Neuronal stem cell (in vitro differentiated cells): ENCODE measurements around the gene ACYP2.

Experiments
- DNase-seq: peaks from one replicate; pipeline ENCODE4 v3.0.0-alpha.2; 2013; ENCODE audit warnings: low spot score
- H2AFZ ChIP-seq: one replicate; pipeline ENCODE4 v1.6.1; 2013; ENCODE audit warnings: mild to moderate bottlenecking, low read length, inconsistent platforms
- H2AK5ac ChIP-seq: 2 replicates; pipeline ENCODE4 v1.6.1; 2013; ENCODE audit warnings: low read depth, mild to moderate bottlenecking, inconsistent platforms, low read length, moderate library complexity, mixed read lengths
- H2BK120ac ChIP-seq: 2 replicates; pipeline ENCODE4 v1.6.1; 2013; ENCODE audit warnings: low read depth, mild to moderate bottlenecking, inconsistent platforms, low read length, moderate library complexity, mixed read lengths
- H2BK12ac ChIP-seq: one replicate; pipeline ENCODE4 v1.6.1; 2013; ENCODE audit warnings: low read length, inconsistent platforms
- H2BK15ac ChIP-seq: 2 replicates; pipeline ENCODE4 v1.6.1; 2013; ENCODE audit warnings: mild to moderate bottlenecking, low read length, inconsistent platforms, mixed read lengths
- H2BK5ac ChIP-seq: one replicate; pipeline ENCODE4 v1.6.1; 2013; ENCODE audit warnings: inconsistent platforms, mild to moderate bottlenecking, low read length, moderate library complexity
- H3K14ac ChIP-seq: one replicate; pipeline ENCODE4 v1.6.1; 2013; ENCODE audit warnings: low read length, inconsistent platforms
- H3K18ac ChIP-seq: 2 replicates; pipeline ENCODE4 v1.6.1; 2013; ENCODE audit warnings: low read length, inconsistent platforms
- H3K23ac ChIP-seq: 2 replicates; pipeline ENCODE4 v1.6.1; 2013; ENCODE audit warnings: low read depth, mild to moderate bottlenecking, mixed read lengths, low read length, inconsistent platforms; ENCODE audit not compliant: poor library complexity
- H3K27ac ChIP-seq: replicated peaks from 3 replicates; pipeline ENCODE4 v1.5.1; 2013; ENCODE audit warnings: low read length, inconsistent platforms
- H3K27me3 ChIP-seq, 3 experiments: 2 replicates each; pipeline ENCODE4 v1.6.1; 2013; ENCODE audit warnings: low read length in 3 of 3, mild to moderate bottlenecking in 2 of 3, inconsistent platforms in 1 of 3, low read depth in 1 of 3, mixed read lengths in 1 of 3, moderate library complexity in 1 of 3; ENCODE audit not compliant: control insufficient read depth in 3 of 3, insufficient read depth in 3 of 3
- H3K36me3 ChIP-seq, 2 donors: replicated peaks in 1 of 2; 2 replicates each; pipeline ENCODE4 v1.6.1; 2013; ENCODE audit warnings: low read length in 2 of 2; ENCODE audit not compliant: control insufficient read depth in 2 of 2, insufficient read depth in 2 of 2
- H3K4ac ChIP-seq: 2 replicates; pipeline ENCODE4 v1.6.1; 2013; ENCODE audit warnings: inconsistent platforms, mild to moderate bottlenecking, low read length, moderate library complexity
- H3K4me1 ChIP-seq, 2 donors: 1 replicate in 1 of 2; 2 replicates in 1 of 2; pipeline ENCODE4 v1.6.1; 2013; ENCODE audit warnings: low read length in 2 of 2, low read depth in 1 of 2; ENCODE audit not compliant: control insufficient read depth in 2 of 2, insufficient read depth in 1 of 2
- H3K4me2 ChIP-seq: one replicate; pipeline ENCODE4 v1.6.1; 2013; ENCODE audit warnings: mild to moderate bottlenecking, low read length, inconsistent platforms; ENCODE audit not compliant: insufficient read depth, poor library complexity, severe bottlenecking
- H3K4me3 ChIP-seq, 2 donors: 2 replicates each; pipeline ENCODE4 v1.5.1; 2013; ENCODE audit warnings: low read length in 2 of 2, mild to moderate bottlenecking in 2 of 2, inconsistent platforms in 1 of 2, moderate library complexity in 1 of 2
- H3K79me1 ChIP-seq: one replicate; pipeline ENCODE4 v1.6.1; 2013; ENCODE audit warnings: low read depth, mild to moderate bottlenecking, inconsistent platforms, low read length, moderate library complexity
- H3K9ac ChIP-seq: one replicate; pipeline ENCODE4 v1.6.1; 2013; ENCODE audit warnings: mild to moderate bottlenecking, low read depth, low read length, inconsistent platforms; ENCODE audit not compliant: poor library complexity
- H3K9me3 ChIP-seq, 2 donors: replicated peaks in 1 of 2; 2 replicates each; pipeline versions ENCODE3 to v1.6.1; 2013; ENCODE audit warnings: low read length in 2 of 2, mild to moderate bottlenecking in 2 of 2, inconsistent platforms in 1 of 2, low read depth in 1 of 2, mixed read lengths in 1 of 2, moderate library complexity in 1 of 2; ENCODE audit not compliant: control insufficient read depth in 2 of 2, insufficient read depth in 1 of 2
- H4K8ac ChIP-seq: one replicate; pipeline ENCODE4 v1.6.1; 2013; ENCODE audit warnings: low read depth, mild to moderate bottlenecking, inconsistent platforms, low read length, moderate library complexity
- H4K91ac ChIP-seq: one replicate; pipeline ENCODE4 v1.6.1; 2013; ENCODE audit warnings: low read length, low read depth, mild to moderate bottlenecking, inconsistent platforms; ENCODE audit not compliant: poor library complexity
- whole genome bisulfite sequencing, 2 donors: extraction: QIAGEN DNeasy Blood & Tissue Kit; methylation state at CpG; one replicate each; pipeline ENCODE4 v1.1.7; 2013; ENCODE audit warnings: missing lambda C conversion rate in 2 of 2, mixed read lengths in 1 of 2; ENCODE audit not compliant: insufficient read length in 2 of 2, insufficient replicate concordance in 1 of 2; ENCODE audit errors: extremely low coverage in 2 of 2; 5-methylcytosine and 5-hydroxymethylcytosine counted together

ACYP2 gene

GRCh38 chr2:54191361-54192135, 76.1 kb downstream of the ACYP2 start:
- H3K9me3 ChIP-seq = no peaks in the 10 kb centered on the region
- H2AK5ac ChIP-seq = no peak overlapping the region
- no peak overlapping the region for H3K9ac ChIP-seq
- no peak overlapping the region for H3K27ac ChIP-seq
- no peak overlapping the region for H2BK12ac ChIP-seq
- H3K36me3 ChIP-seq = no peaks in the 10 kb centered on the region
- no peak overlapping the region for H2BK5ac ChIP-seq
- H3K18ac ChIP-seq = no peak overlapping the region
- no peak overlapping the region for H4K8ac ChIP-seq
- no peak overlapping the region for H3K4me2 ChIP-seq
- H2AFZ ChIP-seq = no peak overlapping the region
- DNase-seq = no peak
- no peaks in the 10 kb centered on the region for H3K27me3 ChIP-seq
- H3K23ac ChIP-seq = no peak overlapping the region
- no peak overlapping the region for H2BK120ac ChIP-seq
- no peak overlapping the region for H3K14ac ChIP-seq
- no peaks in the 10 kb centered on the region for H3K79me1 ChIP-seq
- H3K4me3 ChIP-seq = no peak overlapping the region
- H2BK15ac ChIP-seq = no peak overlapping the region
- no peaks in the 10 kb centered on the region for H3K4me1 ChIP-seq
- H3K4ac ChIP-seq = no peak overlapping the region
- H4K91ac ChIP-seq = no peak overlapping the region
- WGBS, 2 donors = no CpG with 5 or more reads among the region's 2 CpGs

GRCh38 chr2:54194761-54195750, 79.6 kb downstream of the ACYP2 start:
- Histone ChIP-seq H3K9ac (no peak overlapping the region), H3K4me2 (no peak overlapping the region), H3K14ac (no peak overlapping the region), H3K79me1 (no peaks in the 10 kb centered on the region), H4K8ac (no peak overlapping the region), H2BK15ac (no peak overlapping the region), H3K27ac (no peak overlapping the region), H2BK5ac (no peak overlapping the region), H2BK120ac (no peak overlapping the region), H3K4ac (no peak overlapping the region), H3K27me3 (no peaks in the 10 kb centered on the region), H3K9me3 (no peaks in the 10 kb centered on the region), H3K18ac (no peak overlapping the region), H3K4me3 (no peak overlapping the region), H2AK5ac (no peak overlapping the region), H3K4me1 (no peaks in the 10 kb centered on the region), H4K91ac (no peak overlapping the region), H2BK12ac (no peak overlapping the region), H3K23ac (no peak overlapping the region), H3K36me3 (no peaks in the 10 kb centered on the region), H2AFZ (no peak overlapping the region)
- no CpG with 5 or more reads among the region's 8 CpGs for WGBS, 2 donors
- no peak for DNase-seq

- no peak overlapping the region for H4K91ac ChIP-seq
- H4K8ac ChIP-seq = no peak overlapping the region
- H3K9me3 ChIP-seq = no peaks in the 10 kb centered on the region
- no CpG with 5 or more reads among the region's 5 CpGs for WGBS, 2 donors
- no peaks in the 10 kb centered on the region for H3K36me3 ChIP-seq
- H2AK5ac ChIP-seq = no peak overlapping the region
- no peaks in the 10 kb centered on the region for H3K27me3 ChIP-seq
- no peak overlapping the region for H3K4me3 ChIP-seq
- H3K79me1 ChIP-seq = no peaks in the 10 kb centered on the region
- H3K18ac ChIP-seq = no peak overlapping the region
- H3K9ac ChIP-seq = no peak overlapping the region
- H3K27ac ChIP-seq = no peak overlapping the region
- H2BK12ac ChIP-seq = no peak overlapping the region
- no peak overlapping the region for H3K4me2 ChIP-seq
- H2BK15ac ChIP-seq = no peak overlapping the region
- no peaks in the 10 kb centered on the region for H3K4me1 ChIP-seq
- H3K4ac ChIP-seq = no peak overlapping the region
- H3K23ac ChIP-seq = no peak overlapping the region
- H2BK5ac ChIP-seq = no peak overlapping the region
- H2BK120ac ChIP-seq = no peak overlapping the region
- no peak for DNase-seq
- no peak overlapping the region for H2AFZ ChIP-seq
- H3K14ac ChIP-seq = no peak overlapping the region
These were observed 81.2 kb downstream of the ACYP2 start for GRCh38 chr2:54196646-54197045.

GRCh38 chr2:54204476-54204875, 89.1 kb downstream of the ACYP2 start:
- Histone ChIP-seq H3K4me3 (no peak overlapping the region), H4K91ac (no peak overlapping the region), H3K27ac (no peak overlapping the region), H3K9ac (no peak overlapping the region), H2AFZ (no peak overlapping the region), H4K8ac (no peak overlapping the region), H3K79me1 (no peaks in the 10 kb centered on the region), H3K4me1 (peaks cover 2% of the 10 kb centered on the region in 2 donors), H2BK5ac (no peak overlapping the region), H2BK12ac (no peak overlapping the region), H3K36me3 (no peaks in the 10 kb centered on the region), H3K4me2 (no peak overlapping the region), H2AK5ac (no peak overlapping the region), H3K9me3 (no peaks in the 10 kb centered on the region), H3K4ac (no peak overlapping the region), H2BK120ac (no peak overlapping the region), H2BK15ac (no peak overlapping the region), H3K23ac (no peak overlapping the region), H3K18ac (no peak overlapping the region), H3K14ac (no peak overlapping the region), H3K27me3 (no peaks in the 10 kb centered on the region)
- WGBS, 2 donors = no CpG with 5 or more reads among the region's 2 CpGs
- DNase-seq = no peak
